Measurements from ENCODE around the gene GATA2.

GATA2 gene

GRCh38 chr3:128455786-128456748 lies 36.9 kb downstream of the GATA2 start:
- no peak for DNase-seq

GRCh38 chr3:128455116-128455515 lies 37.9 kb downstream of the GATA2 start:
- no peak for DNase-seq

- no peak for DNase-seq
Measured at GRCh38 chr3:128454310-128454618, 38.7 kb downstream of the GATA2 start.

GRCh38 chr3:128453501-128454309 lies 39.3 kb downstream of the GATA2 start:
- no peak for DNase-seq

- no peak for DNase-seq
Measured at GRCh38 chr3:128452678-128453275, 40.2 kb downstream of the GATA2 start.

- DNase-seq: no peak
Measured at GRCh38 chr3:128452120-128452519, 40.9 kb downstream of the GATA2 start.

- DNase-seq: no peak
Measured at GRCh38 chr3:128449111-128449638, 43.8 kb downstream of the GATA2 start.

GRCh38 chr3:128448491-128448890 lies 44.5 kb downstream of the GATA2 start:
- no peak for DNase-seq

- DNase-seq: peak; percentile 10 to 37
Measured at GRCh38 chr3:128447561-128448013, 45.4 kb downstream of the GATA2 start.

- no peak for DNase-seq
Measured at GRCh38 chr3:128446821-128447220, 46.2 kb downstream of the GATA2 start.

- DNase-seq: no peak
Measured at GRCh38 chr3:128445357-128445756, 47.6 kb downstream of the GATA2 start.

- DNase-seq: no peak
Measured at GRCh38 chr3:128443771-128444170, 49.2 kb downstream of the GATA2 start.

GRCh38 chr3:128442949-128443348 lies 50.1 kb downstream of the GATA2 start:
- DNase-seq: no peak

- DNase-seq: no peak
Measured at GRCh38 chr3:128442070-128442469, 50.9 kb downstream of the GATA2 start.

- DNase-seq: no peak
Measured at GRCh38 chr3:128439226-128439625, 53.8 kb downstream of the GATA2 start.

- no peak for DNase-seq
Measured at GRCh38 chr3:128438488-128439072, 54.4 kb downstream of the GATA2 start.

- DNase-seq: no peak
Measured at GRCh38 chr3:128436214-128436613, 56.8 kb downstream of the GATA2 start.

GRCh38 chr3:128435561-128435960 lies 57.4 kb downstream of the GATA2 start:
- DNase-seq: no peak

- no peak for DNase-seq
Measured at GRCh38 chr3:128435058-128435457, 57.9 kb downstream of the GATA2 start.

- no peak for DNase-seq
Measured at GRCh38 chr3:128434524-128434923, 58.5 kb downstream of the GATA2 start.

GRCh38 chr3:128433837-128434165 lies 59.2 kb downstream of the GATA2 start:
- DNase-seq: no peak

GRCh38 chr3:128432971-128433836 lies 59.8 kb downstream of the GATA2 start:
- DNase-seq: no peak
